Mesendoderm (in vitro differentiated cells): ENCODE measurements around the gene CMIP.

Source experiments
- DNase-seq: peaks from one replicate; pipeline ENCODE4 v3.0.0; 2013
- H2AK5ac ChIP-seq: 2 replicates; pipeline ENCODE4 v1.6.1; 2013; ENCODE audit warnings: low read length, inconsistent platforms
- H2BK120ac ChIP-seq: 2 replicates; pipeline ENCODE4 v1.6.1; 2013; ENCODE audit warnings: low read depth, mild to moderate bottlenecking, low read length, moderate library complexity, mixed read lengths
- H2BK15ac ChIP-seq: replicated peaks from 2 replicates; pipeline ENCODE4 v1.6.1; 2013; ENCODE audit warnings: low read depth, mild to moderate bottlenecking, moderate library complexity
- H2BK5ac ChIP-seq: 2 replicates; pipeline ENCODE4 v1.6.1; 2013; ENCODE audit warnings: low read length, inconsistent platforms
- H3K18ac ChIP-seq: 2 replicates; pipeline ENCODE4 v1.6.1; 2013; ENCODE audit warnings: mild to moderate bottlenecking, low read length, mixed read lengths
- H3K23ac ChIP-seq: one replicate; pipeline ENCODE4 v1.6.1; 2013; ENCODE audit warnings: low read length
- H3K27ac ChIP-seq: 2 replicates; pipeline ENCODE4 v1.5.1; 2013; ENCODE audit warnings: low read depth, mild to moderate bottlenecking, inconsistent platforms, low read length, moderate library complexity
- H3K27me3 ChIP-seq: 2 replicates; pipeline ENCODE4 v1.6.1; 2013; ENCODE audit warnings: low read length, control low read depth, mild to moderate bottlenecking, inconsistent platforms; ENCODE audit not compliant: insufficient read depth, poor library complexity
- H3K36me3 ChIP-seq: 2 replicates; pipeline ENCODE4 v1.6.1; 2013; ENCODE audit warnings: low read length, inconsistent platforms; ENCODE audit not compliant: control insufficient read depth, insufficient read depth
- H3K4ac ChIP-seq: one replicate; pipeline ENCODE4 v1.6.1; 2013; ENCODE audit warnings: low read depth, mild to moderate bottlenecking, low read length, moderate library complexity
- H3K4me1 ChIP-seq: 2 replicates; pipeline ENCODE4 v1.6.1; 2013; ENCODE audit warnings: low read depth, low read length, inconsistent platforms; ENCODE audit not compliant: control insufficient read depth
- H3K4me2 ChIP-seq: 2 replicates; pipeline ENCODE4 v1.6.1; 2013; ENCODE audit warnings: low read length
- H3K4me3 ChIP-seq: 2 replicates; pipeline ENCODE4 v1.5.1; 2013; ENCODE audit warnings: mild to moderate bottlenecking, low read length
- H3K56ac ChIP-seq: one replicate; pipeline ENCODE4 v1.6.1; 2013; ENCODE audit warnings: low read length
- H3K79me1 ChIP-seq: 2 replicates; pipeline ENCODE4 v1.6.1; 2013; ENCODE audit warnings: low read length, inconsistent platforms
- H3K79me2 ChIP-seq: 2 replicates; pipeline ENCODE4 v1.6.1; 2013; ENCODE audit warnings: mild to moderate bottlenecking, low read length; ENCODE audit not compliant: control insufficient read depth, insufficient read depth
- H3K9ac ChIP-seq: 2 replicates; pipeline ENCODE4 v1.6.1; 2013; ENCODE audit warnings: low read length, inconsistent platforms
- H4K5ac ChIP-seq: one replicate; pipeline ENCODE4 v1.6.1; 2013; ENCODE audit warnings: low read length
- H4K8ac ChIP-seq: one replicate; pipeline ENCODE4 v1.6.1; 2013; ENCODE audit warnings: low read depth, mild to moderate bottlenecking, control low read depth, low read length, moderate library complexity
- WGBS: extraction: QIAGEN DNeasy Blood & Tissue Kit; methylation state at CpG from one replicate; pipeline ENCODE4 v1.1.7; 2013; ENCODE audit warnings: low lambda C conversion rate, missing lambda C conversion rate; ENCODE audit not compliant: insufficient coverage; ENCODE audit errors: extremely low coverage; 5-methylcytosine and 5-hydroxymethylcytosine counted together

The CMIP gene

DNA sequence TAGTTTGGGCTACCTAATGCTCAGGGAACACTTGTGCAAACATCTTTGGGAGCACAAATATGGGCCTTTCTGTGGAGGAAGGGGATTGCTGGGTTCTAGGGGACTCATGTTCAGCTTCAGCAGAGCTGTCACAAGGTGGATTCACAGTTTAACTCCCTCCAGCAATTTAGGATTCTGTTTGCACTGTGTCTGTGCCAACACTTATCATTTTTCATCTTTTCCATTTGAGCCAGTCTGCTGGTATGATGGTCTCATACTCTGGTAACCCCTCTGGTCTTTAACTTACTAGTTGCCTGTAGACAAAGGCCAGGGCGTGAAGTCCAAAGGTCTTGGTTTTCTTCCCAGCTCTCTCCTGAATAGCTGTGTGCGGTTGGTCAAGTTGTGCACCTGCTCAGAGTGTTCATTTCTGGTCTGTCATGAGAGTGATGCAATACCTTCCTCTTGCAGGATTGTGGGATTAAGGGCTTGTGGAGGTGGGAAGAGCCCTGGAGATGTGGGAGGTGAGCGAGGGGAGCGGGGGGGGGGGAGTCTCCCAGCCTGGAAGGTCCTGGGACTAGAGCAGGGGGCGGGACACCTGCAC is 152.6 kb downstream of the CMIP start:
- Histone ChIP-seq H2AK5ac (no peak overlapping the region), H3K4me2 (no peak overlapping the region), H4K8ac (no peak overlapping the region), H4K5ac (no peak overlapping the region), H3K4me3 (no peak overlapping the region), H3K27me3 (no peaks in the 10 kb centered on the region), H3K79me2 (peaks cover 4% of the 10 kb centered on the region), H3K56ac (no peak overlapping the region), H3K4me1 (no peaks in the 10 kb centered on the region), H3K4ac (no peak overlapping the region), H3K27ac (no peak overlapping the region), H2BK5ac (no peak overlapping the region), H3K79me1 (peaks cover 24% of the 10 kb centered on the region), H3K9ac (no peak overlapping the region), H2BK120ac (no peak overlapping the region), H2BK15ac (no peak overlapping the region), H3K23ac (no peak overlapping the region), H3K36me3 (no peaks in the 10 kb centered on the region), H3K18ac (no peak overlapping the region)
- DNase-seq = no peak
- no CpG with 5 or more reads among the region's 5 CpGs for WGBS

- no peak overlapping the region for H2BK5ac ChIP-seq
- H3K27me3 ChIP-seq = no peaks in the 10 kb centered on the region
- H2AK5ac ChIP-seq = no peak overlapping the region
- H3K4me2 ChIP-seq = no peak overlapping the region
- peaks cover 4% of the 10 kb centered on the region for H3K79me2 ChIP-seq
- no peak overlapping the region for H3K27ac ChIP-seq
- H4K8ac ChIP-seq = no peak overlapping the region
- H3K9ac ChIP-seq = no peak overlapping the region
- no peaks in the 10 kb centered on the region for H3K36me3 ChIP-seq
- no peak for DNase-seq
- H4K5ac ChIP-seq = no peak overlapping the region
- no peak overlapping the region for H3K18ac ChIP-seq
- H3K56ac ChIP-seq = no peak overlapping the region
- H3K23ac ChIP-seq = no peak overlapping the region
- no peak overlapping the region for H3K4ac ChIP-seq
- no peak overlapping the region for H2BK120ac ChIP-seq
- no peaks in the 10 kb centered on the region for H3K4me1 ChIP-seq
- H3K79me1 ChIP-seq = peaks cover 20% of the 10 kb centered on the region
- H2BK15ac ChIP-seq = no peak overlapping the region
- no peak overlapping the region for H3K4me3 ChIP-seq
- WGBS = no CpG with 5 or more reads among the region's 12 CpGs
Observed at GRCh38 chr16:81598083-81598482, 153.5 kb downstream of the CMIP start.

- H2BK5ac ChIP-seq = no peak overlapping the region
- H3K4me3 ChIP-seq = no peak overlapping the region
- no peaks in the 10 kb centered on the region for H3K4me1 ChIP-seq
- peaks cover 4% of the 10 kb centered on the region for H3K79me2 ChIP-seq
- no peak overlapping the region for H3K27ac ChIP-seq
- no peak overlapping the region for H2BK120ac ChIP-seq
- no peak overlapping the region for H2AK5ac ChIP-seq
- H3K4ac ChIP-seq = no peak overlapping the region
- H3K18ac ChIP-seq = no peak overlapping the region
- no peak overlapping the region for H3K23ac ChIP-seq
- H3K27me3 ChIP-seq = no peaks in the 10 kb centered on the region
- no peak overlapping the region for H4K5ac ChIP-seq
- H2BK15ac ChIP-seq = no peak overlapping the region
- no peak overlapping the region for H3K9ac ChIP-seq
- H3K4me2 ChIP-seq = no peak overlapping the region
- no peak for DNase-seq
- H4K8ac ChIP-seq = no peak overlapping the region
- H3K79me1 ChIP-seq = peaks cover 18% of the 10 kb centered on the region
- no peaks in the 10 kb centered on the region for H3K36me3 ChIP-seq
- WGBS = no CpG with 5 or more reads among the region's 11 CpGs
- H3K56ac ChIP-seq = no peak overlapping the region
Observed at GRCh38 chr16:81599034-81599744, 154.6 kb downstream of the CMIP start.

DNA sequence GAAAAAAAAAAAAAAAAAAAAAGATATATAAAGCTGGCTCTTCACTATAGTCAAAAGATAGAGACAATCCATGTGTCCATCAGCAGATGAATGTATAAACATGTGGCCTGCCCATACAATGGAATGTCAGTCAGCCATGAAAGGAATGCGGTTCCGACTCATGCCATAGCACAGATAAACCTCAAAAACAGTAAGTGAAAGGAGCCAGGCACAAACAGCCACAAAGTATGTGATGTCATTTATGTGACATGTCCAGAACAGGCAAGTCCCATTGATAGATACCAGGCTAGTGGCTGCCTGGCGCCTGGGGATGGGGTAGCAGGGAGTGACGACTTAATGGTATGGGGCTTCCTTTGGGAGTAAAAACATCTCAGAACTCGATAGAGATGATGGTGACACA is 155.7 kb downstream of the CMIP start:
- no peak overlapping the region for H3K4ac ChIP-seq
- no peaks in the 10 kb centered on the region for H3K4me1 ChIP-seq
- no peaks in the 10 kb centered on the region for H3K36me3 ChIP-seq
- H4K8ac ChIP-seq = no peak overlapping the region
- no peak overlapping the region for H3K18ac ChIP-seq
- peak; percentile 66 for DNase-seq
- H3K9ac ChIP-seq = no peak overlapping the region
- no peak overlapping the region for H3K4me2 ChIP-seq
- WGBS = no CpG with 5 or more reads among the region's 5 CpGs
- no peak overlapping the region for H2BK15ac ChIP-seq
- H2BK5ac ChIP-seq = no peak overlapping the region
- peaks cover 4% of the 10 kb centered on the region for H3K79me2 ChIP-seq
- no peak overlapping the region for H2AK5ac ChIP-seq
- no peak overlapping the region for H3K56ac ChIP-seq
- H3K27me3 ChIP-seq = no peaks in the 10 kb centered on the region
- no peak overlapping the region for H3K4me3 ChIP-seq
- H4K5ac ChIP-seq = no peak overlapping the region
- H3K79me1 ChIP-seq = peaks cover 20% of the 10 kb centered on the region
- H3K27ac ChIP-seq = no peak overlapping the region
- no peak overlapping the region for H2BK120ac ChIP-seq
- H3K23ac ChIP-seq = no peak overlapping the region

- Histone ChIP-seq H4K5ac (no peak overlapping the region), H3K27me3 (no peaks in the 10 kb centered on the region), H3K79me1 (peaks cover 24% of the 10 kb centered on the region), H3K18ac (no peak overlapping the region), H2BK5ac (no peak overlapping the region), H2BK15ac (no peak overlapping the region), H4K8ac (no peak overlapping the region), H3K4me1 (no peaks in the 10 kb centered on the region), H2BK120ac (no peak overlapping the region), H3K36me3 (no peaks in the 10 kb centered on the region), H3K9ac (no peak overlapping the region), H3K4me2 (no peak overlapping the region), H3K79me2 (peaks cover 4% of the 10 kb centered on the region), H2AK5ac (no peak overlapping the region), H3K56ac (no peak overlapping the region), H3K27ac (no peak overlapping the region), H3K4me3 (no peak overlapping the region), H3K23ac (no peak overlapping the region), H3K4ac (no peak overlapping the region)
- no CpG with 5 or more reads among the region's 9 CpGs for WGBS
- no peak for DNase-seq
Observed at GRCh38 chr16:81601008-81601428, 156.4 kb downstream of the CMIP start.
